DND-41 (cell line): ENCODE results near the gene TINCR.

Source experiments
- ATAC-seq: fragments of 200-7000 bp; cut with Tn5 transposase; 3 replicates; pipeline ENCODE4 v1.9.1; 2021; ENCODE audit warnings: low read depth; ENCODE audit not compliant: insufficient read depth
- DNase-seq: peaks from one replicate; pipeline ENCODE4 v3.0.0-alpha.2; 2020
- H2AFZ ChIP-seq: 2 replicates; pipeline ENCODE4 v1.6.0; 2012; ENCODE audit warnings: low read depth, low read length
- H3K27ac ChIP-seq: 2 replicates; pipeline ENCODE4 v1.5.1; 2012; ENCODE audit warnings: low read length, inconsistent platforms
- H3K27me3 ChIP-seq: fragments of 200-600 bp; sonication (generic); 2 replicates; pipeline ENCODE4 v1.6.0; 2012; ENCODE audit warnings: low read length, mild to moderate bottlenecking, inconsistent platforms; ENCODE audit not compliant: insufficient read depth, poor library complexity
- H3K36me3 ChIP-seq: 2 replicates; pipeline ENCODE4 v1.5.1; 2012; ENCODE audit warnings: low read length, inconsistent platforms; ENCODE audit not compliant: insufficient read depth
- H3K4me1 ChIP-seq: 2 replicates; pipeline ENCODE4 v1.5.1; 2012; ENCODE audit warnings: mild to moderate bottlenecking, low read length; ENCODE audit not compliant: insufficient read depth
- H3K4me2 ChIP-seq: 2 replicates; pipeline ENCODE4 v1.6.0; 2012; ENCODE audit warnings: mild to moderate bottlenecking, moderate library complexity, low read length, inconsistent platforms; ENCODE audit not compliant: insufficient read depth
- H3K4me3 ChIP-seq, 2 experiments: fragments of 200-600 bp in 1 of 2; shearing (Covaris generic) in 1 of 2; 2 replicates each; pipeline ENCODE4 v1.5.1; 2012 to 2016; ENCODE audit warnings: inconsistent platforms in 2 of 2, low read length in 2 of 2, mild to moderate bottlenecking in 2 of 2, low read depth in 1 of 2, moderate library complexity in 1 of 2
- H3K79me2 ChIP-seq: 2 replicates; pipeline ENCODE4 v1.6.0; 2012; ENCODE audit warnings: low read length, inconsistent platforms; ENCODE audit not compliant: insufficient read depth
- H3K9ac ChIP-seq: 2 replicates; pipeline ENCODE4 v1.6.0; 2012; ENCODE audit warnings: low read depth, mild to moderate bottlenecking, inconsistent platforms, low read length, moderate library complexity
- H3K9me3 ChIP-seq: 2 replicates; pipeline ENCODE4 v1.5.1; 2012; ENCODE audit warnings: low read length, moderate library complexity, mild to moderate bottlenecking, inconsistent platforms; ENCODE audit not compliant: insufficient read depth, severe bottlenecking
- H4K20me1 ChIP-seq: 2 replicates; pipeline ENCODE4 v1.6.0; 2012; ENCODE audit warnings: low read length; ENCODE audit not compliant: insufficient read depth
- CTCF ChIP-seq: IDR thresholded peaks from 2 replicates; pipeline ENCODE4 v1.5.1; 2012; ENCODE audit warnings: borderline replicate concordance, low read length, moderate library complexity, mild to moderate bottlenecking; ENCODE audit not compliant: poor library complexity, severe bottlenecking; ENCODE audit errors: extremely low read depth
- EZH2 ChIP-seq: IDR thresholded peaks from 3 replicates; pipeline ENCODE4 v1.6.1; 2012; ENCODE audit warnings: borderline replicate concordance, low read depth, mild to moderate bottlenecking, moderate library complexity, low read length, inconsistent platforms; ENCODE audit not compliant: severe bottlenecking

TINCR gene

GRCh38 chr19:5536337-5536894 lies 31.3 kb downstream of the TINCR start:
- Histone ChIP-seq H2AFZ (no peak overlapping the region), H4K20me1 (no peaks in the 10 kb centered on the region), H3K36me3 (no peaks in the 10 kb centered on the region), H3K27me3 (no peaks in the 10 kb centered on the region), H3K4me2 (no peak overlapping the region), H3K9ac (no peak overlapping the region), H3K4me1 (no peaks in the 10 kb centered on the region), H3K4me3 (no peak overlapping the region), H3K79me2 (no peaks in the 10 kb centered on the region), H3K27ac (no peak overlapping the region), H3K9me3 (peaks cover 12% of the 10 kb centered on the region)
- no peak for ATAC-seq
- TF ChIP-seq EZH2 (no peak), CTCF (no peak)
- DNase-seq = no peak

- Histone ChIP-seq H3K4me2 (no peak overlapping the region), H3K9ac (no peak overlapping the region), H3K36me3 (no peaks in the 10 kb centered on the region), H3K27ac (no peak overlapping the region), H3K4me3 (no peak overlapping the region), H3K9me3 (peaks cover 12% of the 10 kb centered on the region), H2AFZ (no peak overlapping the region), H4K20me1 (no peaks in the 10 kb centered on the region), H3K79me2 (no peaks in the 10 kb centered on the region), H3K27me3 (no peaks in the 10 kb centered on the region), H3K4me1 (no peaks in the 10 kb centered on the region)
- DNase-seq = peak; percentile 22
- TF ChIP-seq EZH2 (no peak), CTCF (peak; percentile 67)
- no peak for ATAC-seq
These were observed 32.8 kb downstream of the TINCR start for GRCh38 chr19:5534787-5535586.

DNA sequence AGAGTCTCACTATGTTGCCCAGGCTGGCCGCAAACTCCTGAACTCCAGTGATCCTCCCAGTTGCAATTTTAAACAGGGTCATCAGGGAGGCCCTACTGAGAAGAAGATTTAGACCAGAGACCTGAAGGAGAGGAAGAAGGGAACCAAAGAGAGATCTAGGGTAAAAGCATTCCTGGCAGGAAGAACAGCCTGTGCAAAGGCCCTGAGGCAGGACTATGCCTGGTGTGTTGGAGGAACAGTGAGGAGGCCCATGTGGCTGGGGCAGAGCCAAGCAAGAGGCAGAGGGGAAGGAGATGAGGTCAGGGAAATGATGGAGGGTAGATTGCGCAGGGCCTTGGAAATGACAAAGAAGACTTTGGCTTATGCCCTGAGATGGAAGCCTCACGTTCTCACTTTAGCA lies 34.5 kb downstream of the TINCR start:
- ATAC-seq = no peak
- Histone ChIP-seq H3K4me3 (no peak overlapping the region), H4K20me1 (no peaks in the 10 kb centered on the region), H3K36me3 (no peaks in the 10 kb centered on the region), H2AFZ (no peak overlapping the region), H3K4me2 (no peak overlapping the region), H3K79me2 (no peaks in the 10 kb centered on the region), H3K9ac (no peak overlapping the region), H3K4me1 (no peaks in the 10 kb centered on the region), H3K27ac (no peak overlapping the region), H3K27me3 (no peaks in the 10 kb centered on the region), H3K9me3 (peaks cover 12% of the 10 kb centered on the region)
- no peak for DNase-seq
- no peak for TF ChIP-seq CTCF
- TF ChIP-seq EZH2 = no peak
